ENCODE measurements around the gene FBXO17. TPM values are rescaled to one million over a fixed set of nuclear protein-coding genes. Genes with fewer than 3 reads are reported as not detected.

FBXO17 gene
- total RNA-seq, 2 donors from 2014 or later, result 18.8 to 25.2 TPM

- H3K4me3 ChIP-seq, result no peak overlapping the region
- H3K4me1 ChIP-seq, result no peaks in the 10 kb centered on the region
- no peaks in the 10 kb centered on the region for H3K27me3 ChIP-seq
- no peak overlapping the region for H3K27ac ChIP-seq
- WGBS, 2 donors, result 68 to 85% methylated on average over 8 to 14 of the region's 14 CpGs
- intact Hi-C loops (cut with DNase I), result loop anchor here (10.0 kb wide), 1 partner anchor 516 kb away; the partner anchor contains the start of gene FAM98C
- no peak for ATAC-seq
- TF ChIP-seq, protein P1, sequence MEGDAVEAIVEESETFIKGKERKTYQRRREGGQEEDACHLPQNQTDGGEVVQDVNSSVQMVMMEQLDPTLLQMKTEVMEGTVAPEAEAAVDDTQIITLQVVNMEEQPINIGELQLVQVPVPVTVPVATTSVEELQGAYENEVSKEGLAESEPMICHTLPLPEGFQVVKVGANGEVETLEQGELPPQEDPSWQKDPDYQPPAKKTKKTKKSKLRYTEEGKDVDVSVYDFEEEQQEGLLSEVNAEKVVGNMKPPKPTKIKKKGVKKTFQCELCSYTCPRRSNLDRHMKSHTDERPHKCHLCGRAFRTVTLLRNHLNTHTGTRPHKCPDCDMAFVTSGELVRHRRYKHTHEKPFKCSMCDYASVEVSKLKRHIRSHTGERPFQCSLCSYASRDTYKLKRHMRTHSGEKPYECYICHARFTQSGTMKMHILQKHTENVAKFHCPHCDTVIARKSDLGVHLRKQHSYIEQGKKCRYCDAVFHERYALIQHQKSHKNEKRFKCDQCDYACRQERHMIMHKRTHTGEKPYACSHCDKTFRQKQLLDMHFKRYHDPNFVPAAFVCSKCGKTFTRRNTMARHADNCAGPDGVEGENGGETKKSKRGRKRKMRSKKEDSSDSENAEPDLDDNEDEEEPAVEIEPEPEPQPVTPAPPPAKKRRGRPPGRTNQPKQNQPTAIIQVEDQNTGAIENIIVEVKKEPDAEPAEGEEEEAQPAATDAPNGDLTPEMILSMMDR (IDR thresholded peaks at IDR 0.05), result no peak
- no peak for TF ChIP-seq POLR2A (IDR thresholded peaks at IDR 0.05)
- no peaks in the 10 kb centered on the region for H3K9me3 ChIP-seq
- peaks cover 0 to 18% of the 10 kb centered on the region in 2 donors for H3K36me3 ChIP-seq (replicated peaks in 1 of 2; ENCODE audit: insufficient read depth in 1 of 2, low read depth in 2 of 2)
- no peak for DNase-seq
Observed at GRCh38 chr19:38920602-38921419, 54.7 kb downstream of the FBXO17 start.

- DNase-seq (no peak), ATAC-seq (no peak)
- Histone ChIP-seq H3K36me3 (replicated peaks in 1 of 2; ENCODE audit: insufficient read depth in 1 of 2, low read depth in 2 of 2) (peaks cover 0 to 15% of the 10 kb centered on the region in 2 donors), H3K27me3 (no peaks in the 10 kb centered on the region), H3K9me3 (no peaks in the 10 kb centered on the region), H3K27ac (no peak overlapping the region), H3K4me3 (no peak overlapping the region), H3K4me1 (no peaks in the 10 kb centered on the region)
- WGBS, 2 donors, result 72 to 78% methylated on average over 21 of the region's 21 CpGs
- intact Hi-C loops (cut with DNase I), result loop anchor here (10.0 kb wide), 2 partner anchors 395 to 515 kb away; partner anchors contain the start of gene FAM98C
- TF ChIP-seq POLR2A (IDR thresholded peaks at IDR 0.05), result no peak
- TF ChIP-seq, protein P1 (IDR thresholded peaks at IDR 0.05), result no peak
Observed at GRCh38 chr19:38919837-38920601, 55.5 kb downstream of the FBXO17 start.

- no peak for ATAC-seq
- Histone ChIP-seq H3K9me3 (no peaks in the 10 kb centered on the region), H3K4me1 (no peaks in the 10 kb centered on the region), H3K27ac (no peak overlapping the region), H3K36me3 (replicated peaks in 1 of 2; ENCODE audit: insufficient read depth in 1 of 2, low read depth in 2 of 2) (peaks cover 0 to 8% of the 10 kb centered on the region in 2 donors), H3K4me3 (no peak overlapping the region), H3K27me3 (no peaks in the 10 kb centered on the region)
- WGBS, 2 donors, result 88 to 96% methylated on average over 5 to 10 of the region's 10 CpGs
- DNase-seq, result no peak
- TF ChIP-seq POLR2A (IDR thresholded peaks at IDR 0.05), result no peak
- TF ChIP-seq, protein P1 (IDR thresholded peaks at IDR 0.05), result no peak
- intact Hi-C loops (cut with DNase I), result loop anchor here (10.0 kb wide), 1 partner anchor 394 kb away; no protein-coding TSS in a partner anchor
Observed at GRCh38 chr19:38918526-38918925, 57.0 kb downstream of the FBXO17 start.

DNA sequence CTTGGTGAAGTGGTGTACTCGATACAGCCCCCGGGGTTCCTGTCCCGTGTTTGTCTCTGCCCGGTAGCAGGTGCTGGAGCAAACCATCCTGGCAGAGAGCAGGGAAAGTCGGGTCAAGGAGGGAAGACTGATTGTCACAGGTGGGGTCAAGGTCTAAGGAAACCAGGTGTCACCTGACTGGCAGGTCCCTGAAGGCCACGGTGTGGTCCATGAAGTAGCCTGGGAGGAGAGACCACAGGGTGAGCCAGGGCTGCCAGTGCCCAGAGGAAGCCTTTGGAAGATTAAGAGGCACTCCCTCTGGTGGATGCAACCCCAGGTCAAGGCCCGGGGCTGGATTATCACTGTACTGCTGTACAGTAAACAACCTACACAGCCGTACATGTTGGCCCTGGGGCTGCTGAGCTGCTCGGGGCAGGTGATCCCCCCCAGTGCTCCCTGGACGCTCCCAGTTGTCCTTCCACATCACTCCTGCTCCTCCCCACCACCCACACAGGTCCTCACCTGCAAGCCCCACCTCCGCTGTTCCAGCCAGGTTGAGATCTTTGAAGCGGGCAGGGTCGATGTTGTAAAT is 57.5 kb downstream of the FBXO17 start:
- ATAC-seq (no peak), DNase-seq (no peak)
- Histone ChIP-seq H3K4me3 (no peak overlapping the region), H3K9me3 (no peaks in the 10 kb centered on the region), H3K27ac (no peak overlapping the region), H3K4me1 (no peaks in the 10 kb centered on the region), H3K36me3 (replicated peaks in 1 of 2; ENCODE audit: insufficient read depth in 1 of 2, low read depth in 2 of 2) (peaks cover 0 to 8% of the 10 kb centered on the region in 2 donors), H3K27me3 (no peaks in the 10 kb centered on the region)
- WGBS, 2 donors, result 65 to 67% methylated on average over 7 to 13 of the region's 13 CpGs
- TF ChIP-seq, protein P1 (IDR thresholded peaks at IDR 0.05), result no peak
- no peak for TF ChIP-seq POLR2A (IDR thresholded peaks at IDR 0.05)
- intact Hi-C loops (cut with DNase I), result loop anchor here (10.0 kb wide), 1 partner anchor 393 kb away; no protein-coding TSS in a partner anchor
